ENCODE measurements around the gene KLF2.

- TF ChIP-seq CTCF (IDR thresholded peaks at IDR 0.05) (no peak), POLR2AphosphoS5 (IDR thresholded peaks at IDR 0.05) (no peak)
These were observed 40.1 kb upstream of the KLF2 start for GRCh38 chr19:16284505-16284904.

Data from stomach (tissue), 4 donors.